ENCODE measurements around the gene OR10A2.
"Not testable (repeated sequence)": the region's sequence is repeated elsewhere in the genome, so short reads cannot be mapped to it uniquely, and the experiment has no call there.

The OR10A2 gene

GRCh38 chr11:6876325-6876724 is 13.5 kb downstream of the OR10A2 start, which contains the start of gene OR10A4:
Gene OR10A4 (plus strand): TSS chr11:6876625. CDS start chr11:6876648, 23 bp downstream.
- TF ChIP-seq CTCF (conservative IDR thresholded peaks at IDR 0.05; ENCODE audit: control insufficient read depth, insufficient read depth, low read depth, low read length), result no peak
- DNase-seq (ENCODE audit: low read depth), result no peak
- no peak within 1 kb of the TSS for H3K4me3 ChIP-seq (ENCODE audit: control insufficient read depth, low read depth, low read length)

- TF ChIP-seq CTCF (conservative IDR thresholded peaks at IDR 0.05; ENCODE audit: control insufficient read depth, insufficient read depth, low read depth, low read length), result no peak
- DNase-seq (ENCODE audit: low read depth), result no peak
- no peak overlapping the region for H3K4me3 ChIP-seq (ENCODE audit: control insufficient read depth, low read depth, low read length)
These were observed 14.1 kb downstream of the OR10A2 start for GRCh38 chr11:6876914-6877313.

- no peak overlapping the region for H3K4me3 ChIP-seq (ENCODE audit: control insufficient read depth, low read depth, low read length)
- DNase-seq (ENCODE audit: low read depth), result no peak
- TF ChIP-seq CTCF (conservative IDR thresholded peaks at IDR 0.05; ENCODE audit: control insufficient read depth, insufficient read depth, low read depth, low read length), result no peak
These were observed 19.9 kb downstream of the OR10A2 start for GRCh38 chr11:6882751-6883150.

- not testable (repeated sequence) for H3K4me3 ChIP-seq (ENCODE audit: control insufficient read depth, low read depth, low read length); DNase-seq (ENCODE audit: low read depth)
These were observed 24.9 kb downstream of the OR10A2 start for GRCh38 chr11:6887711-6888110.

- H3K4me3 ChIP-seq (ENCODE audit: control insufficient read depth, low read depth, low read length), result no peak overlapping the region
- TF ChIP-seq CTCF (conservative IDR thresholded peaks at IDR 0.05; ENCODE audit: control insufficient read depth, insufficient read depth, low read depth, low read length), result no peak
- DNase-seq (ENCODE audit: low read depth), result no peak
These were observed 26.0 kb downstream of the OR10A2 start for GRCh38 chr11:6888830-6889229.

- H3K4me3 ChIP-seq (ENCODE audit: control insufficient read depth, low read depth, low read length), result no peak overlapping the region
- TF ChIP-seq CTCF (conservative IDR thresholded peaks at IDR 0.05; ENCODE audit: control insufficient read depth, insufficient read depth, low read depth, low read length), result no peak
- no peak for DNase-seq (ENCODE audit: low read depth)
These were observed 27.0 kb downstream of the OR10A2 start for GRCh38 chr11:6889835-6890234.

- TF ChIP-seq CTCF (conservative IDR thresholded peaks at IDR 0.05; ENCODE audit: control insufficient read depth, insufficient read depth, low read depth, low read length), result no peak
- no peak for DNase-seq (ENCODE audit: low read depth)
- H3K4me3 ChIP-seq (ENCODE audit: control insufficient read depth, low read depth, low read length), result no peak within 1 kb of the TSS
These were observed 29.5 kb downstream of the OR10A2 start, which contains the start of gene OR2D2 for GRCh38 chr11:6892400-6892799. Gene OR2D2 (minus strand): TSS chr11:6892500. CDS start chr11:6892500, 0 bp downstream.

Data from fibroblast of mammary gland (primary cell).